WTC11 (cell line): ENCODE measurements around the gene WDCP. TPM values are rescaled to one million over a fixed set of nuclear protein-coding genes. Genes with fewer than 3 reads are reported as not detected.

Source experiments
- ATAC-seq: fragments of 200-7000 bp; cut with Tn5 transposase; 2 replicates; pipeline ENCODE4 v1.10.0; 2021; ENCODE audit warnings: mild to moderate bottlenecking, moderate library complexity
- CTCF ChIA-PET: fragments of 300-600 bp; sonication (Branson Sonifier 250); formaldehyde crosslinking; loops from one replicate; lab custom pipeline; 2021; ENCODE audit warnings: antibody characterized with exemption; lab: Charles Lee
- POLR2A ChIA-PET: fragments of 350-600 bp; sonication (Branson Sonifier 250); formaldehyde crosslinking; loops from one replicate; lab custom pipeline; 2021; ENCODE audit warnings: antibody characterized with exemption; lab: Charles Lee
- DNase-seq: peaks from one replicate; pipeline ENCODE4 v3.0.0; 2021; ENCODE audit warnings: low spot score
- H3K27ac Mint-ChIP-seq: 2 replicates; pipeline ENCODE4 v1.8.0; 2021; ENCODE audit warnings: mixed read lengths
- H3K27me3 Mint-ChIP-seq: 2 replicates; pipeline ENCODE4 v1.8.0; 2021; ENCODE audit warnings: low read depth, mild to moderate bottlenecking, moderate library complexity, mixed read lengths
- H3K36me3 Mint-ChIP-seq: 2 replicates; pipeline ENCODE4 v1.8.0; 2021; ENCODE audit warnings: mixed read lengths
- H3K4me1 Mint-ChIP-seq: 2 replicates; pipeline ENCODE4 v1.8.0; 2022; ENCODE audit warnings: mixed read lengths
- H3K4me3 Mint-ChIP-seq: 2 replicates; pipeline ENCODE4 v1.8.0; 2021; ENCODE audit warnings: mild to moderate bottlenecking, moderate library complexity, mixed read lengths
- H3K9me3 Mint-ChIP-seq: 2 replicates; pipeline ENCODE4 v1.8.0; 2021; ENCODE audit warnings: mixed read lengths
- AFF4 ChIP-seq: sonication (generic); formaldehyde crosslinking; IDR thresholded peaks from 2 replicates; pipeline ENCODE4 v1.8.1; 2023; ENCODE audit warnings: mild to moderate bottlenecking, missing genetic modification reagents, borderline replicate concordance
- AR ChIP-seq: fragments of 250-450 bp; sonication (Bioruptor Pico); IDR thresholded peaks from 2 replicates; pipeline ENCODE4 v1.9.0; 2021; ENCODE audit warnings: mild to moderate bottlenecking
- ARID4B ChIP-seq: sonication (generic); formaldehyde crosslinking; IDR thresholded peaks from 2 replicates; pipeline ENCODE4 v1.8.0; 2023; ENCODE audit warnings: missing genetic modification reagents, mild to moderate bottlenecking, borderline replicate concordance
- CBFB ChIP-seq: sonication (generic); formaldehyde crosslinking; IDR thresholded peaks from 2 replicates; pipeline ENCODE4 v1.8.1; 2022; ENCODE audit warnings: mild to moderate bottlenecking, low read depth, missing genetic modification reagents
- CREB1 ChIP-seq: sonication (generic); formaldehyde crosslinking; IDR thresholded peaks from 2 replicates; pipeline ENCODE4 v1.8.0; 2023; ENCODE audit warnings: mild to moderate bottlenecking, missing genetic modification reagents
- CREM ChIP-seq: sonication (generic); formaldehyde crosslinking; IDR thresholded peaks from 2 replicates; pipeline ENCODE4 v1.8.1; 2022; ENCODE audit warnings: mild to moderate bottlenecking, missing genetic modification reagents, moderate library complexity
- ETV6 ChIP-seq: sonication (generic); formaldehyde crosslinking; IDR thresholded peaks from 2 replicates; pipeline ENCODE4 v1.8.1; 2022; ENCODE audit warnings: mild to moderate bottlenecking, missing genetic modification reagents
- FOXJ3 ChIP-seq: sonication (generic); formaldehyde crosslinking; IDR thresholded peaks from 2 replicates; pipeline ENCODE4 v1.9.0; 2021; ENCODE audit warnings: missing genetic modification reagents, mild to moderate bottlenecking, borderline replicate concordance
- FOXK1 ChIP-seq: sonication (generic); formaldehyde crosslinking; IDR thresholded peaks from 2 replicates; pipeline ENCODE4 v1.8.0; 2022; ENCODE audit warnings: mild to moderate bottlenecking, moderate library complexity, missing genetic modification reagents
- FOXP1 ChIP-seq: sonication (generic); formaldehyde crosslinking; IDR thresholded peaks from 2 replicates; pipeline ENCODE4 v1.8.0; 2022; ENCODE audit warnings: missing genetic modification reagents, mild to moderate bottlenecking, moderate library complexity, borderline replicate concordance
- GABPB1 ChIP-seq: sonication (generic); formaldehyde crosslinking; IDR thresholded peaks from 2 replicates; pipeline ENCODE4 v1.8.1; 2023; ENCODE audit warnings: mild to moderate bottlenecking, missing genetic modification reagents
- HMGXB4 ChIP-seq: sonication (generic); formaldehyde crosslinking; IDR thresholded peaks from 2 replicates; pipeline ENCODE4 v1.8.1; 2023; ENCODE audit warnings: mild to moderate bottlenecking, moderate library complexity, missing genetic modification reagents
- MAX ChIP-seq: sonication (generic); formaldehyde crosslinking; IDR thresholded peaks from 2 replicates; pipeline ENCODE4 v1.8.0; 2022; ENCODE audit warnings: mild to moderate bottlenecking, missing genetic modification reagents
- NFE2L1 ChIP-seq: sonication (generic); formaldehyde crosslinking; IDR thresholded peaks from 2 replicates; pipeline ENCODE4 v1.8.1; 2023; ENCODE audit warnings: missing genetic modification reagents
- SMAD3 ChIP-seq: sonication (generic); formaldehyde crosslinking; IDR thresholded peaks from 2 replicates; pipeline ENCODE4 v1.8.0; 2022; ENCODE audit warnings: missing genetic modification reagents, mild to moderate bottlenecking, borderline replicate concordance
- SP1 ChIP-seq: sonication (generic); formaldehyde crosslinking; conservative IDR thresholded peaks from 2 replicates; pipeline ENCODE4 v1.8.1; 2022; ENCODE audit warnings: missing genetic modification reagents
- TEAD4 ChIP-seq: sonication (generic); formaldehyde crosslinking; IDR thresholded peaks from 2 replicates; pipeline ENCODE4 v1.8.0; 2022; ENCODE audit warnings: mild to moderate bottlenecking, missing genetic modification reagents
- ZNF219 ChIP-seq: sonication (generic); formaldehyde crosslinking; IDR thresholded peaks from 2 replicates; pipeline ENCODE4 v1.8.0; 2023; ENCODE audit warnings: missing genetic modification reagents, mild to moderate bottlenecking, borderline replicate concordance
- ZNF416 ChIP-seq: fragments of 250-450 bp; sonication (Bioruptor Pico); IDR thresholded peaks from 2 replicates; pipeline ENCODE4 v1.9.0; 2021; ENCODE audit warnings: mild to moderate bottlenecking, inconsistent platforms
- ZNF512 ChIP-seq: sonication (generic); formaldehyde crosslinking; IDR thresholded peaks from 2 replicates; pipeline ENCODE4 v1.8.1; 2022; ENCODE audit warnings: missing genetic modification reagents, borderline replicate concordance
- total RNA-seq: library from RNA; stranded (reverse); gene quantifications from 3 replicates; pipeline ENCODE4 v1.2.3, GENCODE V29; 2021

Gene WDCP
- total RNA-seq, 1 experiment from 2014 or later = 31.9 TPM

GRCh38 chr2:24075915-24076848 is 29.0 kb upstream of the WDCP start, which contains the start of gene SF3B6:
SF3B6 (minus strand) TSS chr2:24076326; CDS start chr2:24076229, 97 bp downstream.
- Mint-ChIP-seq H3K9me3 (no peaks in the 10 kb centered on the region), H3K27me3 (no peaks in the 10 kb centered on the region), H3K4me1 (peaks cover 21% of the 10 kb centered on the region), H3K36me3 (peaks cover 39% of the 10 kb centered on the region), H3K4me3 (peak within 1 kb of the TSS; percentile 96), H3K27ac (peak within 1 kb of the TSS; percentile 99)
- ChIA-PET POLR2A (interaction anchor here (0.5 to 2.1 kb wide), 10 partner anchors 8 to 734 kb away, joined by 3 to 29 read pairs (median 4); partner anchors contain the start of genes ATAD2B, TP53I3 and WDCP), CTCF (interaction anchor here (0.7 to 1.9 kb wide), 17 partner anchors 8 to 452 kb away, joined by 3 to 22 read pairs (median 5); partner anchors contain the start of genes ATAD2B, PFN4, TP53I3 and WDCP)
- peak; percentile 100 for DNase-seq
- ATAC-seq = peak; percentile 87
- TF ChIP-seq SMAD3 (CRISPR knock-in tag) = peak; percentile 50; the same call in 1 of the 2 replicates
- peak; percentile 86 for TF ChIP-seq ETV6 (CRISPR knock-in tag)
- TF ChIP-seq SP1 (CRISPR knock-in tag) = peak; percentile 94
- no peak for TF ChIP-seq ZNF512 (CRISPR knock-in tag)
- no peak for TF ChIP-seq AR (CRISPR knock-in tag)
- peak; percentile 60; the same call in 1 of the 2 replicates for TF ChIP-seq FOXP1 (CRISPR knock-in tag)
- TF ChIP-seq NFE2L1 (CRISPR knock-in tag) = 0 out of 2 replicates have a peak, but pooled peaks have one; percentile 13
- peak; percentile 76; the same call in 1 of the 2 replicates for TF ChIP-seq CBFB
- no peak for TF ChIP-seq ZNF219
- TF ChIP-seq FOXK1 (CRISPR knock-in tag) = peak; percentile 100
- peak; percentile 79; the same call in 1 of the 2 replicates for TF ChIP-seq ZNF416 (CRISPR knock-in tag)
- peak; percentile 95 for TF ChIP-seq GABPB1 (CRISPR knock-in tag)
- peak; percentile 90 for TF ChIP-seq ARID4B (CRISPR knock-in tag)
- TF ChIP-seq CREM (CRISPR knock-in tag) = peak; percentile 98
- TF ChIP-seq FOXJ3 (CRISPR knock-in tag) = no peak
- TF ChIP-seq MAX (CRISPR knock-in tag) = peak; percentile 81
- TF ChIP-seq CREB1 (CRISPR knock-in tag) = peak; percentile 85
- peak; percentile 92 for TF ChIP-seq HMGXB4 (CRISPR knock-in tag)
- peak; percentile 63; the same call in 1 of the 2 replicates for TF ChIP-seq TEAD4 (CRISPR knock-in tag)
- peak; percentile 92 for TF ChIP-seq AFF4 (CRISPR knock-in tag)
